GM18526 (cell line): ENCODE data around the gene OR8D1.

ENCODE experiments used
- POLR2A ChIP-seq: IDR thresholded peaks from 3 replicates; pipeline ENCODE4 v1.6.1; 2011; ENCODE audit not compliant: insufficient read length; ENCODE audit errors: extremely low read depth

The OR8D1 gene

DNA sequence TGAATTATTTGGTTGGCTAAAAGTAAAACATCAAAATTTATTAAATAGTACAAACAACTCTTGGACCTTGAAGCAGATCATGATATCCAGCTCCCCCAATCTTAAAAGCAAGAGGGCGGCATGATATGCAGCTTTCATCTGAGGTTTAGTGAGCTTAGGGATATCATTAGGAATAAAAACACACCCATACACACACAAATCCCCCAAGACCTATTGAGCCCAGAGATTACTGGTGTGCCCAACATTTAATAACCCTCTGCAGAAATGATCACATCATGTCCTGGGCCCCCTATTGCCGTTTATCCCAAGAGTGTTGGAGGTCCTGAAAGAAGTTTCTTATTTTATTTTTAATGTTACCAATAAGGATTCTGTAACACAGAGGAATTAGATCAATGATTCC, at the start of gene OR8D1:
Gene OR8D1, minus strand, starts transcription at position 101 of the 400 bp plus-strand sequence. CDS start 3,183 bp downstream, outside the sequence.
- no peak for TF ChIP-seq POLR2A

DNA sequence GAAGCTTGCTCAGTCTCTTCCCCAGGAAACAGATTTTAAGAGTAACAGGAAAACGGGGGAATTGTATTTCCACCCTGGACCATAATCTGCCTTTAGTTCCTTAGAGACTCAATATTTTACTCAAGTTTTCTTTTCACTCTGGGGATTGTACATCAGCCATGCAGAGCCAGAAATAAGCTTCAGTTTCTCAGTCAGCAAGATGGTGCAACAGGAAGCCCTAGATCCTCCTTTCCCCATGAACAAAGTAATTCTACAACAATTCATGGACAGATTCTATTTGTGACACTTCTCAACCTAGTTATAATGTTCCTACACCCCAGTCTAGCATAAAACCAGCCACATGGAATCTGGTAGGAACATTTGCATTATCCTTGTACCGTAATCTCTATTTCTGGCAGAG, 45.8 kb upstream of the OR8D1 start:
- no peak for TF ChIP-seq POLR2A

DNA sequence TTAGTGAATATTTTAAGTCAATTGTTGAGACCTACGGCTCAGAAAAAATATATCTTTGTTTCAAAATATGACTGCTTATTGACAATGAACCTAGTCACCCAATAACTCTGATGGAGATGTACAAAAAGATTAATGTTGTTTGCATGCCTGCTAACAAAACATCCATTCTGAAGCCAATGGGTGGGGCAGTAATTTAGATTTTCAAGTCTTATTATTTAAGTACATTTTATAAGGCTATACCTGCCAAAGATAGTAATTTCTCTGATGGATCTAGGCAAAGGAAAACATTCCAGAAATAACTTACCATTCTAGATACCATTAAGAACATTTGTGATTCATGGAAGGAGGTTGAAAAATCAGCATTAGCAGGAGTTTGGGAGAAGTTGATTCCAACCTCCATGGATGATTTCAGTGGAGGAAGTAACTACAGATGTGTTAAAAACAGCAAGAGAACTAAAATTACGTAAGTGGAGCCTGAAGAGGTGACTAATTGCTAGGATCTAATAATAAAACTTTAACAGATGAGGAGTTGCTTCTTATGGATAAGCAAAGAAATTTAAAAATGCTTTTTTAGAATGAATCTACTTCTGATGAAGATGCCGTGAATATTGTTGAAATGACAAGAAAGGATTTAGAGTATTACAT, 32.7 kb upstream of the OR8D1 start:
- TF ChIP-seq POLR2A = no peak

DNA sequence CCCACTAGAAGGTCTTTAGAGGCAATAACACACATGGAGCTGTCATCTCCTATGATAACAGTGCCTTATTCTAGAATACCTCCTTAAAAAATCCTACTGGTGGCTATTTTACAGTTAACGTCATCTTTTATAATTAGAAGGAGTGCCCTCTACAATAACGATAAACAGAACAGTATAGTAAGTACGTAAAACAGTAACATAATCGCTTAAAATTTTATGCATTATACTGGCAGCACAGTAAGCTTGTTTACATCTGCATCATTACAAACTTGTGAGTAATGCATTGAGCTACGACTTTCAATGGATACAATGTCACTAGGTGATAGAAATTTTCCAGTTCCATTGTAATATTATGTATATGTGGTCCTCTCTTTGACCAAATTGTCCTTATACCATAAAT, 30.6 kb upstream of the OR8D1 start:
- no peak for TF ChIP-seq POLR2A

DNA sequence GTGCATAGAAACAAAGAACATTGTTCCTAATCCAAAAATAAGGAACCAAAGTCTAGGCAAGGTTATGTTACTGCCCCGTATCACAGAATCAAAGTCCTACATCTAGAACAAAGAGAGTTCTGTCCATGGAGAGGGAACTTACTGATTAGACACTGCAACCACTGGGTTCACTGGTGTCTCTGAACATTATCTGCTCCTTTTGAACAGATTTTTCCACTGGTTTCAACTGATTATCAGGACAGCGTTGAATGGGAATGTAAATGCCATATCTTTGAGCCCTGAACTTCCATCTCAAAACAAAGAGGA, 26.3 kb upstream of the OR8D1 start:
- no peak for TF ChIP-seq POLR2A

DNA sequence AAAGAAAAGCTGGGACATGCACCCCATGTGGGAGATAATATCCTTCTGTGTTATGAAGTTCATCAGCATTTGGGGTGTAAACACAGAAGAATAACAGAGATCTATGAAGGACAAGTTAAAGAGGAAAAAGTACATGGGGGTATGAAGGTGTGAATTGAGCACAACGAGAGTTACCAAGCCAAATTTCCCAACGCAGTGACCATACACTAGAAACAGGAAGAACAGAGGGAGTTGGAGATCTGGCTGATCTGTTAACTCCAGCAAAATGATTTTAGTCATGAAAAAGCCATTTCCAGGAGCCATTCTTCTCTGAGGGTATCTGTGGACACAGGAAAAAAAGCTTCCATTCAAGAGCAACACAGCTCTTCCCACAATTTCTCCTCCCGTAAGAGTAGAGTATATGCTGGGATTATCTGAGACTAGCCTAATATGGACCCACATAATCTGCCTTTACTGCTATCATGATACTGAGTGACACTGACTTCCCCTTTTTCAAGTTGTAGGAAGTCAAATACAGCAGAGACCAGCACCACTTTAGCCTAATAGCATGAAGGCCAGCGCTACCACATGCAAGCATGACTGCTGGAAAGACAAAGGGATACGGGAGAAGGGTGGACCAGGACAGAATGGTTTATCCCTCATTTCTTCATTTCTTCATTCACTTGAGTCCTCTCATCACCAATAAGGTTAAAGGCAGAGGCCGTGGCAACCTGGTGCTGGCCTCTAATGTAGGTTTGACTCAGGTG, 25.8 kb upstream of the OR8D1 start:
- TF ChIP-seq POLR2A = no peak

DNA sequence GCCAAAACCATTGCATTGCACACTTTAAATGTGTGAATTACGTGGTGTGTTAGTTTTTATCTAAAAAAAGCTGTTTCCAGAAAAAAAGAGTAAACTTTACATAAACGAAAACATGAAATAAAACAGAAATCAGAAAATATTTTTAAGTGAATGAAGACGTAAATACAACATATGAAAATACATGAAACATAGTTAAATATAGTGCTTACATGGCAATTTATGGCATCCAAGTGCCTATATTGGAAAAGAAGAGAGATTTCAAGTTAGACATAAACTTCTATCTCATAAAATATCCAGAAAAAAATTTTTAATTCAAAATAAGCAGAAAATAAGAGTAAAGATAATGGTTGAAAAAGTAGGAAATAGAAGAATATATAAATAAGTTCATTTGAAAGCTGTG, 18.1 kb upstream of the OR8D1 start:
- no peak for TF ChIP-seq POLR2A

DNA sequence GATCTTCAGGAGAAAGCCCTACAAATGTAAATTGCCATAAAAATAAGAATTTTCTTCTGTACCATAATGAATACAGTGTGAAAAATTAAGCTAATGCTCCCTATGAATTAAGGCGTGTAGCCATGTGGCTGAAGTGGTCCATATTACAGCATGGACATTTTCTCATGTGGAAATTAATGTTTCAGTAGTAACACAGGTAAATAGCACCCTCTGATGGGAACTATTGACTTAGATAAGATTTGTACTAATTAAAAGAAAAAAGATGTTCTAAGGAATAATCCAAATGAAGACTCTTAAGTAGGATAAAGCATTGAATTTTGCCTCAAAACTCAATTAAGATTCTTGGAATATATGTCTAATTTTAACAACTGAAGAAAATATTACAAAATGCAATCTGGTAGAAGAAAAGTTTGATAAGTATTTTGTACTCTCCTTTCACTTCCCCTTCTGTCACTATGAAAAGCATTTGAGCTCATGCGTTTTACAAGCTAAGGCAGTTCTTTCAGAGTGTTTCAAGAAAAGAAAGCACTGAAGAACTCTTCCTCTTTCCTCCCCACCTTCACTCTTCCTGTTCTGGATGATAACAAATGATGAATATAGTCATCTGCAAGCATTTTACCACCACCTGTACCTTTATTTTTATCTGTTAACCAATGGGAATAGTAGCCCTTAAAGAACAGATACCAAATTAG, 16.2 kb upstream of the OR8D1 start:
- TF ChIP-seq POLR2A = no peak

DNA sequence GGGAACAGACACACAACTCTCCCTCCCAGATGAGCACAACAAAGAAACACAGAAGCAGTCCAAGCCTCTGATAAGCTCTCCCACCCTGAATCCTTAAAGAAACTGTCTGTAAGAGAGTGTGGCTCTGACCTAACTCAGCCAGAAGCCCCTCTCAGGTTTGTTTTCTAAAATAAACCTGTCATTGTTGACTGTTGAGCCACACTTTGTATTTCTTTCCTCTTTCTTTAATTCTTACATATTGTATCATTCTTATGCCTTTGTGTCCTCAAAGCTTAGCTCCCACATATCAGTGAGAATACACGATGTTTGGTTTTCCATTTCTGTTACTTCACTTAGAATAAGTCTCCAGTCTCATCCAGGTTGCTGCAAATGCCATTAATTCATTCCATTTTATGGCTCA, 14.0 kb upstream of the OR8D1 start:
- TF ChIP-seq POLR2A = no peak

DNA sequence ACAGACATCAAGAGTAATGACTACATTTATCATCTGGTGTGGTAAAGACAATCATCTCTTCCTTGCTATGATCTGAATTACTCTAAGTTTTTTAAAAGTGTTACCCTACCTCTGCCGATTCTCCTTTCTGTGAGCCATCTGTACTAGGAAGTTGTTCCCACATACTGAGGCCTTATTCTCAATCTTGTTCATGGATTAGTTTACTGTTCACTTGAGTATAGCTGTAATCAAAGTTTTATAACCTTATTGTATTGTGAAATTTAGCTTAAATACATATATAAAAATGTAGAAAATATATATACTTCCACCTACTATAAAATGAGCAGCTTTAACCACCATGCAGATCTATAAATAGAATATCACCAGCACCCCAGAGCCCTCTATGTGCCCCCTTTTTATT, 8.6 kb upstream of the OR8D1 start:
- no peak for TF ChIP-seq POLR2A

DNA sequence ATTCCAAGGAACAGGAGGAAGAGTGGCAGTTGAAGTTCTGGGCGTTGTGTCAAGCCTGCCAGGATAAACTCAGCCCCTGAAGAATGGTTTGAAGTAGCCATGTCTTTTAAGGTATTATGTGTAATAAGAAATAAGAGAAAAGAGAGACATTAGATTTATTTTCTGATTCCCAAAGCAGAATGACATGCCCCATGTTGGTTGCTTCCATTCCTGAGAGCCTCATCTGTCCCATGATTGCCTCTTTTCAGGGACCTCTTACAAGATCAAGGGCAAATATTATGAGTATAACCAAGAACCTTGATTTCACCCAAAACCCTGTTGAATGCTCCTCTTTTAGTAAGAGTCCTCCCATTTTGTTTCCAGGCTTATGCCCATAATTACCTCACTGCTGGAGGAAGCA, 6.3 kb upstream of the OR8D1 start, which contains the start of gene OR8D2:
Gene OR8D2, minus strand, starts transcription at position 101 of the 400 bp plus-strand sequence. Its CDS starts 0 bp downstream, at position 101.
- no peak for TF ChIP-seq POLR2A

DNA sequence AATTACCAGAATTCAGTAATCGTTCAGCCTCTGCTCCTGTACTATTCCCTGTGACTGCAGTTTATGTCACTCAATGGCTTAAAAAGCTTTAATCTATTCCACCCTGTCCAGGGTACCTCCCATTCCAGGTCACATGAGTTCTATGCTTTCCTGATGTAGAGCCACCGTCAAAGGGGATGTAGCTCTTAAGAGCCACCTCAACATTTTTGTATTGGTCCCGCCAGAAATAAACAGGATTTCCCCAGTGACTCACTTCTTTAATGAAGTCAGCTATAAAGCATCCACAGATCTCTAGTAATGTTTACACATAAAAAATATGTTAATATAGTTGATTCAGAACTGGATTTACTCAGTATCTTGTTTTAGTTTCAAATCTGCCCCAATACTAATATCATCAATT, 1.3 kb upstream of the OR8D1 start:
- no peak for TF ChIP-seq POLR2A

DNA sequence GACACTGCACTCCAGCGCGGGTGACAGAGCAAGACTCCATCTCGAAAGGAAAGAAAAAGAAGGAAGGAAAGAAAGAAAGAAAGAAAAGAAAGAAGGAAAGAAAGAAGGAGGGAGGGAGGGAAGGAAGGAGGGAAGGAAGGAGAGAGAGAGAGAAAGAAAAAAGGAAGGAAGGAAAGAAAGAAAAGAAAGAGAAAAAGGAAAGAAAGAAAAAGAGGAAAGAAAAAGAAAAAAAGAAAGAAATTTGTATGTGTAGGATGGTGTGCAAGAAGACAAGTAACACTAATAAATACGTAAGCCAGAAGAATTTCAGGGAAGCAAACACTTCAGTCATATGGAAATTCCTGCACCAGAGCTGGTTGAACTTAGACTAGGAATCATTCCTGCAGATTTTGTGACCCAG, 618 bp downstream of the OR8D1 start:
- no peak for TF ChIP-seq POLR2A

DNA sequence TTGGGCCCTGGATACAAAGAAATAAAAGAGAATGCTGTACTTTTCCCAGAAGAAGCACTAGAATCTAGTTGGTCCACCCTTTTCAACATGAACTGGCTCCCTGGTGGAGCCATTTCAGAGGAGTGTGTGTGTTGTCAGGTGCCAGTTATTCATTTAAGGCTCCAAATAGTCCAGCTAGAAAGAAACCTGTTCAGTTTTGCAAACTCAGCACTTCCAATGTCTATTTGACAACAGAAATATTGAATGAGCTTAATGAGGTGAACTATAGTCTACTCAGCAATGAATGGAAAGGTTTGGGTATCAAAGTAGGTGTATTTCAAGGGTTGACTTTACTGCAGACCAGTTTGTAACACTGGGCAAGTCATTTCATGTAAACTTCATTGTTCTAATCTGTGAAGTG, 2.1 kb downstream of the OR8D1 start:
- no peak for TF ChIP-seq POLR2A

DNA sequence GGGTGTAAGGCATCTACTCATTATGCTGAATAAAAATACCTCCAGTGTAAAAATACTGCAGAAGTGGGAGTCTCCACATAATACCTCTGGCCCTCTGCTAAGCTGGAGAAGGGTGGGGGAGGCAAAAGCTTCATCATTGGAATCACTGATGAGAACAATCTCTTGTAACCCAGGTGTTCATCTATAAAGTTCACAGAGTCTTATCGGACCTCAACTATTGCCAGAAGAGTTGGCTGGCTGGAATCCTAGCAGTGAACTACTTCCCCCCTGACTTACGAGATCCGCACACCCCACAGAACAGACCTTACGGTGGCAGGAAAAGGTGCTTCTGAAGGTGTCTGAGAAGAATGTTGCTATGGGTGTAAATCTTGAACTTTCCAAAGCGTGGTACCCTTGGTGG, 2.5 kb downstream of the OR8D1 start:
- no peak for TF ChIP-seq POLR2A

DNA sequence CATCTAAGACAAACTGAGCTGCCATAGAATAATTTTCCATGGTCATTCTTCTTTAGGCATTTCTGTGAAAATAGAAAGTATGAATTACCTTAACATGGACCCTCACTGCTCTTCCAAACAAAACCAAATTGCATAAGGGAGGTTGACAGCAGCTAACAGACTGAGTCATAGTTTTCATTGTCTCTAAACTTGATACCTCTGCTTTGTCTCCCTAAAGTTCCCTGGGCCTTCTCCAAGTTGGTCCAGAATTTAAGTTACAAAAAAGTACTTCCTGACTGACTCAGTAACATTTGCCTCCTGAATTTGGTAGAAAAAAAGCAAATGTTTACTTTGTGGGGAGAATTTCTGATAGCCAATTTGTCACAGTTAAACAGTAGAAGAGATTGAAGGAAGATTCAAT, 3.0 kb downstream of the OR8D1 start:
- TF ChIP-seq POLR2A = no peak
